Activated CD4-positive, alpha-beta T cell treated with anti-CD3 and anti-CD28 coated beads, Interleukin-2, amount 50 U/mL, for 4 hours (primary cell): ENCODE data around the gene GSE1.
"Not testable (repeated sequence)": the region's sequence is repeated elsewhere in the genome, so short reads cannot be mapped to it uniquely, and the experiment has no call there.

Experiments used
- DNase-seq, 2 experiments: peaks; one replicate each; pipeline ENCODE4 v3.0.0-alpha.2; 2020

Gene GSE1

DNA sequence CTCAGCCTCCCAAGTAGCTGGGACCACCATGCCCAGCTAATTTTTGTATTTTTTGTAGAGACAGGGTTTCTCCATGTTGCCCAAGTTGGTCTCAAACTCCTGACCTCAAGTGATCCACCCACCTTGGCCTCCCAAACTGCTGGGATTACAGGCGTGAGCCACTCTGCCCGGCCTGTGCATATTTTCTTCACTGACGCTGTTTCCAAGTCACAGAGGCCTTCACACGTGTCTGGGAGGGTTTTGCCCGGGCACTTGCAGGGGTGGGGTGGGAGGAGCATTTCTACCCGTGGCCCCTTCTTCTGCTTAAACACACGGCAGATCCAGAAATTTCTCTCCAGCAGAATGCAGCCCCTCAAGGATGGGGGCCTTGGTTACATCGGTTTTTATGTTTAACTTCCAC is 20.8 kb upstream of the GSE1 start:
- DNase-seq, result not testable (repeated sequence)

DNA sequence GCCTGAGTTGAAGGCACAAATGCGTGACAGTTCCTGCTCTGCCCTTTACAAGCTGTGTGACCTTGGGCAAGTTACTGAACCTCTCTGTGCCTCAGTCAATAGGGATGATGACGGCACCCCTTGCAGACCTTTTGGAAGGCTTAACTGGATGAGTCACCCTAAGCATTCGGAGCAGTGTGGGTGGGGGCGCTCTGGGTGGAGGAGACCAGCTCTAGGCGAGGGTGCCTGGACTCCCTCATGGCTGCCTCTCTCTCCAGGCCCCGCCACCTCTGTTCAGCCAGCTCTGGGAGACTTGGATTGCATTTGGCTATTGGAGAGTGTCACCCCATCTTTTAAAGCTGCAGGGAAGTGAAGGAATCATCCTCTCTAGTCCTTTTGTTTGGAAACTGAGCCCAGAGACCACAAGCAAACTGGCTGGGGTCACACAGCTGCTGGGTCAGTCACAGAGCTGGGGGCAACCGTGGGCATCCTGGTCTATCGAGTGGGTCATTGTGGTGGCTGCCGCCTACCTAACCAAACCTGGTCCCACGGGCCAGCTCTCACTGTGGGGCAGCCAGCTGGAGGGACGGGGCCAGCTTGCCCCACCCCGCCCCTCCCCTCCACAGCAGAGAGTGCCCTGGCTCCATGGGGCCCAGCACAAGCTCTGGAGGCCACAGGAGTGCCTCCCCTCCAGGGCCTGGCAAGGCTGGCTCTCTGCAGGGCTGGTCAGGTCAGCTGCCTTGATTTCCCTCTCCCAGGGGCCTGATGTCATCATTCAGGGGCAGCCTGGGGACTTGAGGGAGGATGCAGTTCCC is 20.2 kb upstream of the GSE1 start:
- DNase-seq, result no peak

DNA sequence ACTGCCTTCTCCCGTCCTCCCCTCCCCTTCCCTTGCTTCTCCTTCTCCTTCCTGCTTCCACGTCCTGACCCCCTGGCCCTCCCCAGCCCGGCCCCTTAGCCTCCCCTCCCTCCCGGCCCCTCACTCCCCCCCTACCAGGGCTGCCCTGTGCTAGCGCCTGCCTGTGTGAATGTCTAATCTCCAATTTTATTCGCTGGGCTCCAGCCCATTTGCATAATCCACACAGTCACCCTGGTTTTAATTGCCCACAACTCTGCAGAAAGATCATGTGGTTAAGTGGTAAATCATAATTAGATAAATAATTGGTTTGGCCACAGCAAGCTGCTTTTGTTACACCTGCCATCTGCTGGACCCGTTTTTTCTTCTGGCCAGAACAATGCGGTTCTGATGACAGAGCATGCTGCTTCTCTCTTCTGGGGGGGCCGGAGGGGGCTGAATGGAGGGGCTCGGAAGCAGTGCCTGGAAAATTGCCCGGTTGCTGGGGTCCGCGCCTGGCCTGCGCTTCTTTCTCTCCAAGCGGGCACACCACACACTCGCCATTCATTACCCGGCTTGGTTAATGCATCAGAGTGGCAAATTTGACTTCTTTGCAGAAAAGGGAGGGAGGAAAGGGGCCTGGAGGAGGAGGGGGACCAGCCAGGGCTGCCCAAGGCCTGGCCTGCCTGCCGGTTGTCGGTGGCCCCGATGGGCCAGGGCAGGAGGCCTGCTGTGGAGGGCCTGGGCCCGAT is 19.5 kb upstream of the GSE1 start:
- no peak for DNase-seq

DNA sequence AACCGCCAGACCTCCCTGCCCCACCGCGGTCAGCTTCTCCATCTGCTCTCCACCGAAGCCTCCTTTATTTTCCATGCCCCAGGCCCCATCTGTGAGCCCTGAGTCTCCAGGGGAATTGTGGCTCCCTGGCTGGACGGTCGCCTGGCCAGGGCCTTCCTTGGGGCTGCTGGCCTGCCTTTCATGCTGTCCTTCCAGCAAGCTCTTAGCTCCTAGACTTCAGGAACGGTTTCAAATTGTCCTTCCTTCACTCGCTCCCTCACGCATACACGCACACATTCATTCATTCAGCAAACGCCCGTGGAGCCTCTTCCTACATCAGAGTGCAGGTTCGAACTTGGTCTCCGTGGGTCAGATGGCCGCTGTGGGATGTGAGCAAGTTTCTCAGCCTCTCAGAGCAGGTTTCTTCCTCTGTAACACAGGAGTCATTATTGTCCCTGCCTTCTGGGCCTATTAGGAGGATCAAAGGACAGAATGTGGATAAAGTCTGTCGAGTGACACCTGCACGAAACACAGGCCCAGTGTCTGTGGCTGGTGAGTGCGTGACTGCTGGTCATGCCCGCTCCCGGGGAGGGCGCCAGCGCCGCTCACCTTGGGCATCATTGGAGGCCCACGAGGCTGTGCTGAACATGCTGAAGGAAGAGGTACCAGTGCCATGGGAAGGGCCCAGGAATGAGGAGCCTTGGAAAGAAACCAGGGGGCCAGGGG is 18.7 kb upstream of the GSE1 start:
- DNase-seq, result no peak

- no peak for DNase-seq
Measured at GRCh38 chr16:85594978-85595661, 18.0 kb upstream of the GSE1 start.

- DNase-seq, result no peak
Measured at GRCh38 chr16:85595812-85596502, 17.2 kb upstream of the GSE1 start.

GRCh38 chr16:85598141-85598540 is 15.0 kb upstream of the GSE1 start:
- no peak for DNase-seq

DNA sequence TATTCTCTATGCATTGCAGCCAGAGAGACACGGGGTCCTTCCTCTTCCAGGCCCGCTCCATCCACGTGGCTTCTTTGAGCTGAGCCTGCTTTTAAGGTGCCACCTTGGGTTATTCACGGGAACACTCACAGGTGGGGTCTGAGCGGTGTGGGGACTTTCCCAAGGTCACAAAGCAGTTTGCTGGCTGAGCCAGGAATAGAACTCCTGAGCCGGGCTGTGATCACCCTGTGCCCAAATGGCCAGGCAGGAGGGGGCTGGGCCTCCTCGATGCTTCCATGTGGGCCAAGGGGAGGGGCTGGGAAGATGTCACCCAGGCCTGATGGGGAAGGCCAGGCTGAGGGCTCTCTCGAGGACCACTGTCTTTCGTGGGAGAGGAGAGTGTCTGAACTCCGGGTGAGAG is 13.0 kb upstream of the GSE1 start:
- DNase-seq, result no peak

GRCh38 chr16:85600530-85601271 is 12.4 kb upstream of the GSE1 start:
- DNase-seq, result no peak

DNA sequence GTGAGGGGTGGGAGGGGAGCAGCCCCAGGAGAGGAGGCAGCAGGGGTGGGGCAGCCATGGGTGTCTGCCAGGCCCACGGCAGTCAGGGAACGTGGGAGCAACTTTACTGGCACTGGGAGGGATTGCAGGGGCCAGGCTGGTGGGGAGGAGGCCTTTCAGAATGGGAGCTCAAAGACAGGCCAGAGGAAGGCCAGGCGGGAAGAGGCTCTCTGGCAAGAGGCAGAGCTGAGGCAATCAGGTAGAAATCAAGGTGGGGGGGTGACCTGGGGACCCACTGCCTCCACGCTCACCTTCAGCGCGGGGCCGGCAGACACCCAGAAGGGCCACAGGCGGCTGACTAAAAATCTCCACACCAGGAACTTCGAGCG is 11.9 kb upstream of the GSE1 start:
- no peak for DNase-seq

DNA sequence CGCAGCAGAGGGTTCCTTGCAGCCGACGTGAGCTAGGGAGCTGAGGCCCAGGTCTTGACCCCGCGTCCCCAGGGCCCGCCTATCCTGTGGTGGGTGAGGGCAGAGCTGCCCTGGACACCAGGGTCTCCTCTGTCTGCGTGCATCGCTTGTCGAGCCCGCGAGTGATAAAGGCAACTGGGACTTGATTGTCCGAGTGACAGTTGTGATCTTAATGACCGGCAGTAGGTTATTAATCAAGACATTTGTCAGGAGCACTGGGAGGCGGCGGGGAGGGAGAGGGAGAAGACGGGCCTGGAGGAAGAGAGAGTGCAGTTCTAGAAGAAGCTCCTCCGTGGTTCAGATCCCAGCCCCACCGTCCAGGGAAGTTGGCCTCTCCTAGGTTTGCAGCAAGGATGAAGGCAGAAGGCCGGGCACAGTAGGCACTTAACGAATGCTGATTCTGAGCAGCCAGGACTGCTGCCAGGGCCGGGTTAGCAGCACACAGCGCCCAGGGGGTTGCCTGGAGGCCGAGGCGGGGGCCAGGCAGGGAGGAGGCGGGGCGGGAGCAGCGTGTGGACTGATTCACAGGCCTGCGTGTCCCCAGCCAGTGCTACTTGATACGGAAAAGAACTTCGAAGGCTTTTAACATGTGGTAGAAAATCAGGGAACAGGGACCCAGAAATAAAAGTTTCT is 11.3 kb upstream of the GSE1 start:
- no peak for DNase-seq

GRCh38 chr16:85602402-85603202 is 10.5 kb upstream of the GSE1 start:
- no peak for DNase-seq

- DNase-seq, result no peak
Measured at GRCh38 chr16:85603203-85603755, 9.8 kb upstream of the GSE1 start.

DNA sequence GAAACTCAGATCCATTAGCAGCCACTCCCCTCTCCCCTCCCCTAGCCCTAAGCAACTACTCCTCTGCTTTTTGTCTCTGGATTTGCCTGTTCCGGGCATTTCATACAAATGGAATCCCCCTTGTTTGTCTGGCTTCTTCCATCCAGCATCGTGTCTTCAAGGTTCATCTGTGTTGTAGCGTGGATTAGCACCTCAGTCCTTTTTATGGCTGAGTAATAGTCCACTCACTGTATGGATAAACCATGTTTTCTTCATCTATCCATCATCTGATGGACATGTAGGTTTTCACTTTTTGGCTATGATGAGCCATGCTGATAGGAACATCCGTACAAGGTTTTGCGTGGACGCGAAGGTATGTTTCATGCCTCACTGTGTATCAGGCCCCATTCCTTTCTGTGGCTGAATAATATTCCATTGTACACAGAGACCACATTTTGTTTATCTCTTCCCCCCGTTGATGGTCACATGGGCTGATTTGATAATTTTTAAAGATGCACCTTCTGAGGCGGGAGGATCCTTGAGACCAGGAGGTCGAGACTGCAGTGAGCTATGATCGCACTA is 8.9 kb upstream of the GSE1 start:
- no peak for DNase-seq

DNA sequence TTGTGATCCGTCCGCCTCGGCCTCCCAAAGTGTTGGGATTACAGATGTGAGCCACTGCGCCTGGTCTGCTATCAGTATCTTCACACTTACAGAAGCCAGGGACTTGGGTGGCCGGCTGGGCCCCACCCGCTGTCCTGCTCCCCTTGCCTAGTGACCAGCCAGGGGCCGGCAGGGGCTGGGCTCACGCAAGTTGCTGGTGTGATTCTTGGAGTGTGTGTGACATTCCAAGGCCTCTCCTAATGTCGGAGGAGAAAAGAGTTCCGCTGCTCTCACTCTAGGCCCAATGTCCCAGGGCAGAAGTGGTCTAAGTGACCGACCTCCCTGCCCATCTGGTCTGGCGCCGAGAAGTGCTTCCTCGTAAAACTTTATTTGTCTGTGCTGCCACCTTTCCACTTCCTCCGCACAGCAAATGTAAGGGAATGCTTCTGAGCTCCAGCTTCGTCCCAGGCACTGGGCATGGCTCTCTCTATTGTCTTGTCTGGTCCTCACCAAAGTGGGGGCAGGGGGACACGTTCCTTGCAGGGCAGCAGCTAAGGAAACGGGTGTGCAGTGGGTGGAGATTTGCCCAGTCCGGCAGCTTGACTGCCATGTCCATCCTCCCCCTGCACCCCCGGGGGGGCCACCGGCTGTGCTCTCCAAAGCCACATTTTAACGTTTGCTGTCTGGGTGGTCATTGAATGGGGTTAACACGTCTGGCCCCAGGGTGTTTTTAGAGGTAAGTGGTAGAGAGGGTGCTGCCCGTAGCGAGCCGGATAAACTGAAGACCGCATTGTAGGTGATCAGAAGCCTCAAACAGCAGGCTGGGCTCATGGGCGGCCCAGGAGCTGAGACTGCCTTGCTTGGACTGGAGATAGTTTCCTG is 7.8 kb upstream of the GSE1 start:
- DNase-seq, result no peak

- DNase-seq, result no peak
Measured at GRCh38 chr16:85605912-85606841, 6.9 kb upstream of the GSE1 start.

- no peak for DNase-seq
Measured at GRCh38 chr16:85606904-85607303, 6.2 kb upstream of the GSE1 start.

GRCh38 chr16:85607321-85607765 is 5.8 kb upstream of the GSE1 start:
- DNase-seq, result no peak
